Activated CD4-positive, alpha-beta T cell treated with anti-CD3 and anti-CD28 coated beads for 24 hours (primary cell): ENCODE data around the gene ZNF581.

Source experiments
- DNase-seq, 2 donors: peaks; one replicate each; pipeline ENCODE4 v3.0.0-alpha.2; 2020; ENCODE audit warnings: low read depth in 2 of 2

The ZNF581 gene, protein sequence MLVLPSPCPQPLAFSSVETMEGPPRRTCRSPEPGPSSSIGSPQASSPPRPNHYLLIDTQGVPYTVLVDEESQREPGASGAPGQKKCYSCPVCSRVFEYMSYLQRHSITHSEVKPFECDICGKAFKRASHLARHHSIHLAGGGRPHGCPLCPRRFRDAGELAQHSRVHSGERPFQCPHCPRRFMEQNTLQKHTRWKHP

DNA sequence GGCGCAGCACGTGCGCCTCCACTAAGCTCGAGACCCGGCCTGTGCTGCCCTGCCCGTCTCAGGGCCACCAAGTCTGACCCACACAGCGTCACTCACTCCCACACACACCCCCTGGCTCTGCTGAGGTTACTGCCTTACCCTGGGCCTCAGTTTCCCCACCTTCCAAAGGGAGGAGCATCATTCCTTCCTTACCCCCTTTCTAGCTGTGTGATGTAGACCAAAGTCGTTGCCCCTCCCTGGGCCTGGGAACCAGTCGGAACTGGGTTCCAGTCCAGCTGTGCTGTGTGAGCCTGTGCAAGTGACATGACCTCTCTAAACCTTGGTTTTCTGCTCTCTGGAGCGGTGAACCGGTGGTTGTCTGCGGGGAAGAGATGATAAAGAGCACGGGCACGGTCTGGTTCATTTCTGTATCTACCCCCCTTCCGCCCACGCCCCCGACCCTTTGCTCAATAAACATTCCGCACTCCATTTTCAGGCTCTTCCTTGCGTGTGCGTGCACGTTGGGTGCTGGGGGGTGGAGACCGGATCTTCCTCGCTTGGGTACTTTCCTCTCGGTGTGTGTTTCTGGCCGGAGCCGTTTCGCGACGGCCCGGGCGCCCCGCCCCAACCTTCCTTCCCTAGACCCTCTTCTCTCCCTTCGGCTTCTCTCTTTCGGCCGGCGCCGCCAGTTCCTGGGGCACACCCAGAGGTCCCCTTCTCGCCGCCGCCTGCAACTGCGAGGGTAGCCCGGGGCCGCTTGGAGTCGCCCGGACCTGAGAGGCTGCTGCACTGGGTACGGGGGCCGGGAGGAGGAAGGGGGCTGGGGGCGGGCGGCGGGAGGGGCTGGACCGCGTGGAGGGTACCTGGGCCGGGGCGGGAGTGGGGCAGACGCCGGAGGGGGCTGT, at the start of gene ZNF581:
Gene ZNF581, plus strand, starts transcription at position 647 of the 884 bp plus-strand sequence. CDS start 923 bp downstream, outside the sequence.
- peak; percentile 72 to 79 for DNase-seq

DNA sequence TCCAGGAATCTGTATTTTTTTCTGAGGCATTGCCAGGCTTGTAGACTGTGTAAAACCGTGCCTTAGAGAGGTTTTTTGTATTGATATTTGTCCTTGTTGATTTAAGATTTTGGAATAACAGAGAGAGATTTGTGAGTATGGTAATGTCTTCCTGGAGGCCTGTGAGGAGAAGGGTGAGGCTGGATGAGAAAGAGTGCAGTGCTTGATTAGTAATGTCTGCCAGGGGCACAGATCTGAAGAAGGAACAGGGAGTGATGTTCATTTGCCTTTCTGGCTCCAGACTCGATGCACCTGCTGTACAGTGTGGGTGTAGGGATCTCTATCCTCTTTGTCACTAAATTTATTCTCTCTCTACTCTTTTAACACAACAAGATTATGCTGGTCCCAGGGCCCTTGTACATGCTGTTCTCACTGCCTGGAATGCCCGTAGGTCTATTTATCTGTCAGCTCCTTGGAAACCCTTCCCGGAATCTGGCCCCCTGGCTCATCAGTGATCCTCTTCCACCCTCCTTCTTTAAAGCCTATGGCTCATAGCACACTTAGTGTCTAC, 48.4 kb upstream of the ZNF581 start:
- DNase-seq = no peak

DNA sequence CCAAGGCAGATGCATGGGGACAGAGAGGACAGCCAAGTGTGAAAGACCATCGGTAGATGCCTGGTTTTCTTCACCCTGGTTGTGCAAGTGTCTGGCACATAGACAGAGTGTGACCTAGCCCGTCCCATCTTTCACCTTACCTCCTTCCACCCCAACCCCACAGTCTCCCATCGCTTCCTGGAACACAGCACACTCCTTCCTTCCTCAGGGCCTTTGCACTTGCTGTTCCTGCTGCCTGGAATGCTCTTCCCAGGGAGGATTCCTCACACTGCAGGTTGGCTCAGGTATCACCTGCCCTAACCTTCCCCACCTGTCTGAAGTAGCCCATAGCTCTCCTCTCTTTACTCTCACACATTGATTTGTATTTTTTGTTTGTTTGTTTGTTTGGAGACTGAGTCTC, 47.1 kb upstream of the ZNF581 start:
- no peak for DNase-seq

DNA sequence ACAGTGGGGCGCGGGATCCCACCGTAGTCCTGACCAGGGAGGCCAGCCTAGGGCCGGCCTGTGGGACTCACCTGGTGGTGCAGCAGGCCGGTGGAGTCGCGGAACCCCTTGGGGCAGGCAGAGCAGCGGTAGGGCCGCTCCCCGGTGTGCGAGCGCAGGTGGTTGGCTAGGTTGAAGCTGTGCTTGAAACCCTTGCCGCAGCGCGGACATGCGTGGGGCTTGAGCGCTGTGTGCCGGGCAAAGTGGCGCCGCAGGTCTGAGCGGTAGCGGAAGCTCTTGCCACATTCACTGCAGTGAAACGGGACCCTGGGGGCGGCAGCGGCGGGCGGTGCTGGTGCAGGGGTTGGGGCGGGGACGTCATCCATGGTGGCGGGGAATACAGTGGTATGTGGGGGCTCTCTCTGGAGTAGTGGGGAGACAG, 45.9 kb upstream of the ZNF581 start:
- DNase-seq = no peak

GRCh38 chr19:55598034-55598433, 45.4 kb upstream of the ZNF581 start:
- no peak for DNase-seq

DNA sequence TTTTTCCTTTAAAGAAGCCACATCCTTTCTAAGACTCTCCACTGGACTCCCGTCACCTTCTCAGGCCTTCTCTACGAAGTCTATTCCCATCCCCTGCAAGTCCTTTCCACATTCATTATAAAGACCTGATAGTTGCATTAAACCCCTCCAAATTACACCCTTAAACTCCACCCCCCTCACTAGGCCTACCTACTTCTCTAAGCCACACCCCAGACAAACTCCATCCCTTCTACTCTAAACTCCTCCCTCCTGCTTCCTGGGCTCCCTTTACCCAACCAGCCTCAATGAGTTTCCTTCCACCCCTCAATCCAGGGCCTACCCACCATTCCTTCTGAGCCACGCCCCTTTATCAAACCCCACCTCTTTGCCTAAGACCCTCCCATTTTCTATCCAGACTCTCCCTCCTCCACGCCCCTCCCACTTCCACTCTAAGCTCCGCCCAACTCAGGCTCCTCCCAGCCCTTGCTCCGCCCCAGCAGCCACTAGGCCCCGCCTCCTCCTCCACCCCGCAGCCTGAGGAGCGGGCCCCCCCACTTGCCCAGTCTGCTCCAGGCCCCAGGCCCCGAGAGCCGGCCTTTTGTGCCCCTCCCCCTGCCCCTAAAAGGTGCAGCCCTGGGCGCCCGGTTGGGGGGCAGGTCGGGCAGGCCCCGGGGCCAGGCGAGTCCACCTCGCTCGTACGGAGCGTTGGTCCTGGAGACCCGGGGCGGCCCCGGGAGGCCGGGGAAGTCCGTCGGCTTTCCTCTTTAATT, 44.6 kb upstream of the ZNF581 start:
- peak; percentile 88 to 90 for DNase-seq

GRCh38 chr19:55599468-55599841, 44.0 kb upstream of the ZNF581 start, which contains the start of gene FIZ1:
FIZ1 (minus strand) TSS chr19:55599517; CDS start chr19:55597865, 1,652 bp downstream.
- DNase-seq = peak; percentile 93 to 96

DNA sequence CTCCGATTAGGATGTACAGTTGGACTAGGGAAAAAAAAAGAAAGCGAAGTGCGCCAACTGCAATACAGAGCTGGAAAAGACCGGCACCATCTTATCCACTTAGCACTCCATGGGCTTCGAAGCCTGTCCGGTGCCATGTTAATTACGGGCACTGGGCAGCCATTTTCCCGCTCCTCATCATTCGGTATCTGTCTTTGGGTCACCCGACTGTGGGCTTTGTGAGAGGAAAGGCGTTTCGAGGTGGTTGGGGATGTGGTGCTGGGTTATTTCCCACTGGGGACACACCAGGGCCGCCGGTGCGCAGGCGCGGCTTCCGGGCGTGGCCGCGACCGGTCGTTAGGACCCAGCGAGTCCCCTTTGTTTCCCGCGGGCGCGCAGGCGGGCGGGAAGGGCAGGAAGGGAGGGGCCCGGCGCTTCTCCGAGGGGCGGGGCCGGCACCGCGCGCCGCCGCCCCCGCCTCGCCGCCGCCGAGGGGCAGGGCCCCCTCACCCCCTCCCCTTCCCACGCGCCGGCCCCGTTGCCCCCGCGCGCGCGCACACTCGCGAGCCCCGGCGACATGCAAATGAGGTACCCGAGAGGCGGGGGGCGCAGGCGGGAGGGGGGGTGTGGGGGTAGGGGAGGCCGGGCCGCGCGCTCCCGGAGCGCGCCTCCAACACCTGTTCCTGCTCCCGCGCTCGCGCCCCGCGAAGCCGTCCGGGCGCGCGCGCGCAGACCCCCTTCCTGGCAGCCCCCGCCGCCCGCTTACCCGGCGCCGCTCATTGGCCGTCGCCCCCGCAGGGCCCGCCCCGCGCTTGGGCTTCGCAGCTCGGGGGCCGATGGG, 43.4 kb upstream of the ZNF581 start, which contains the start of gene ZNF524:
Gene ZNF524, plus strand, starts transcription at position 447 of the 820 bp plus-strand sequence. CDS start 1,825 bp downstream, outside the sequence.
- DNase-seq = peak; percentile 73 to 74

- no peak for DNase-seq
Measured at GRCh38 chr19:55600662-55601028, 42.8 kb upstream of the ZNF581 start.

- no peak for DNase-seq
Measured at GRCh38 chr19:55601084-55601483, 42.4 kb upstream of the ZNF581 start.

- no peak for DNase-seq
Measured at GRCh38 chr19:55602104-55603001, 41.1 kb upstream of the ZNF581 start.

DNA sequence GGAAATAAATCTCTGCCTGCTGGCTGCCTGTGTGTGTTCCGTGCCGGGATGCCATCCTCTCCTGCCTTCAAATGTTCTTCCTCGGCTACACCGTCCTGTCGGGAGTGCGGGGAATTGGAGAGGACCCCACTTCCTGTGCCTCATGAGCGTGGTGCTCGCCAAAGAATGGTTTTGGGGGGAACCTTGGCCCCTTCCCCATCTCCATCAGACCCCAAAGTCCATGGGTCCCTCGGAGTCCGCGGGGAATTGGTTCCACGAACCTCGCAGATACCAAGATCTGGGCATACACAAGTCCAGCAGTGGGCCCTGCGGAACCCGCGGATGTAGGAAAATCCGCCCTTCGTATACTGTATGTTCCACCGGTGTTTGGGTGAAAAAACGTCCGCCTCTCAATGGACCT, 40.3 kb upstream of the ZNF581 start:
- no peak for DNase-seq

- DNase-seq = no peak
Measured at GRCh38 chr19:55603581-55604292, 39.7 kb upstream of the ZNF581 start.

GRCh38 chr19:55605207-55605636, 38.2 kb upstream of the ZNF581 start:
- DNase-seq = peak; percentile 97 to 98

GRCh38 chr19:55605637-55606470, 37.6 kb upstream of the ZNF581 start, which contains the start of gene ZNF865:
ZNF865 (plus strand) TSS chr19:55605647; CDS start chr19:55613619, 7,972 bp downstream.
- peak; percentile 52 to 62 for DNase-seq

DNA sequence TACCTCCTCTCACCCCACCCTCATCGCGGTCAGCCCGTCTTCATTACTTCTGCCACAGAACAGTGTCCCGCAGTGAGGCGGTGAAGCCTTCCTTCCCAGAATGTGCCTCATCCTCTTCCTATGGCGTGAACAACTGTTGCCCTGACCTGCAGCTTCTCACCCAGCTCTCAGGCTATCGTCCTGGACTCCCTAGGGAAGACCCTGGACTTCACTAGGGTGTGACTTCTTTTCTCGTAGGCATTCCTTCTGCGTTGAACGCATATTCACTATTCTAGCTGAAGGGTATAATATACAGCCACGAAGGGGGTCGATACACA, 37.0 kb upstream of the ZNF581 start:
- no peak for DNase-seq

DNA sequence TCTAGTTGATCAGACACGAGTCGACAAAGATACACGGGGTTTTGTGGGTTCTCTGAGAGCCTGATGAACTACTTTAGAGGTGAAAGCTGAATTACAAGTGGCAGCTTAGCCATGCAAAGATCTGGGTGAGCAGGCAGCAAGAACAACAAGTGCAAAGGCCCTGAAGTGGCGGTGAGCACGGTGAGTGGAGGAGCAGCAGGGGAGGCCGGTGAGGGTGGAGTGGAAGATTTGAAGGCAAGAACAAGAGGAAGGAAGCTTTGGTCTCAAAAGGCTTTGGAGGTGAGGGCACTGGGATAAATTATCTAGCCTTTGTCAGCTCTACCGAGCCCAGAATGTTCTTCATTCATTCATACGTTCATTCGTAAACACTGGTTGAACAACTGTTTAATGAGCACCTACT, 36.6 kb upstream of the ZNF581 start:
- no peak for DNase-seq

GRCh38 chr19:55609326-55609725, 34.1 kb upstream of the ZNF581 start:
- DNase-seq = no peak
